ENCODE measurements around the gene TRIL.

Gene TRIL

GRCh38 chr7:28939367-28939766, 18.8 kb downstream of the TRIL start:
- Histone ChIP-seq H3K36me3 (ENCODE audit: insufficient read depth, low read depth, low read length) (no peaks in the 10 kb centered on the region), H3K27me3 (ENCODE audit: insufficient read depth, low read length) (no peaks in the 10 kb centered on the region), H3K4me1 (ENCODE audit: insufficient read depth, low read length) (no peaks in the 10 kb centered on the region), H3K9me3 (ENCODE audit: insufficient read depth, low read depth, low read length) (no peaks in the 10 kb centered on the region), H3K27ac (ENCODE audit: low read length) (no peak overlapping the region), H3K4me3 (ENCODE audit: low read length) (no peak overlapping the region), H3K9ac (ENCODE audit: low read depth, low read length) (no peak overlapping the region)

DNA sequence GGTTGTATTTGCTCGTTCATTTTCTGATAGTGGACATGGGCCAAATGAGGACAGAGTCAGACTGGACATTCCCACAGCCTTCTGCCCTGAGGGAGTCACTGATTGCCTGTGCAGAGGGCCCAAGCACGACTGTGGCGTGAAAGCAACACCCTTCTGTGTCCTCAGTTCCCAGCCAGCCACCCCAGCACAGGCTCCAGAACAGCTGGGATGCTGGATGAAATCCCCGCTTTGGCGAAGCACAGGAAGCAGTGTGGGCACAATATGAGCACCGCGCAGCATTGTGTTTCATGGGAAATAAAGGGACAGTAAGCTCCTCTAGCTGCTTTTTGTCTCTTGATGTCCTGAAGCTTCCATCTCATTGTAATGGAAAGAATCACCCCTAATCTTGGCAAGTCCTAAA, 20.5 kb downstream of the TRIL start:
- no peak overlapping the region for H3K9ac ChIP-seq (ENCODE audit: low read depth, low read length)
- no peaks in the 10 kb centered on the region for H3K27me3 ChIP-seq (ENCODE audit: insufficient read depth, low read length)
- H3K4me3 ChIP-seq (ENCODE audit: low read length), result no peak overlapping the region
- H3K27ac ChIP-seq (ENCODE audit: low read length), result no peak overlapping the region
- no peaks in the 10 kb centered on the region for H3K36me3 ChIP-seq (ENCODE audit: insufficient read depth, low read depth, low read length)
- peaks cover 9% of the 10 kb centered on the region; the same call in 1 of the 2 replicates for H3K4me1 ChIP-seq (ENCODE audit: insufficient read depth, low read length)
- no peaks in the 10 kb centered on the region for H3K9me3 ChIP-seq (ENCODE audit: insufficient read depth, low read depth, low read length)

DNA sequence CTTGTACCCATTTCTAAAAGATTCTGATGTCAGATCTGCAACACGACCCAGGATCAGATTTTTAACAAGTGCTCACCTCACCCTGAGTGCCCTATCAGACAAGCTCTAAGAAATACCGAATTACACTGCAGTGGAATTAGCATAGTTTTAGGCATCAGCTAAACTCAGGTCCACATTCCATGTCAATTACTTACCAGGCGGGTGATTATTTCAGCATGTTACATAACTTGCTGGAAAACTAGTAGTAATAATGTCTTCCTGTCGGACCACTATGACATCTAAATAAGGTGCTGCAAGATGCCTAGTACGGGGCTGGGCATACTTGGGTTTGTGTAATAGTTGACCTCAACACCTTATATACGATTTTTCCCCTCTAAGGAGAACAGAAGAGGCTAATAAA, 21.0 kb downstream of the TRIL start:
- no peak overlapping the region for H3K27ac ChIP-seq (ENCODE audit: low read length)
- H3K4me3 ChIP-seq (ENCODE audit: low read length), result no peak overlapping the region
- no peaks in the 10 kb centered on the region for H3K27me3 ChIP-seq (ENCODE audit: insufficient read depth, low read length)
- H3K9ac ChIP-seq (ENCODE audit: low read depth, low read length), result no peak overlapping the region
- H3K36me3 ChIP-seq (ENCODE audit: insufficient read depth, low read depth, low read length), result no peaks in the 10 kb centered on the region
- H3K4me1 ChIP-seq (ENCODE audit: insufficient read depth, low read length), result peaks cover 9% of the 10 kb centered on the region; the same call in 1 of the 2 replicates
- no peaks in the 10 kb centered on the region for H3K9me3 ChIP-seq (ENCODE audit: insufficient read depth, low read depth, low read length)

- Histone ChIP-seq H3K27me3 (ENCODE audit: insufficient read depth, low read length) (no peaks in the 10 kb centered on the region), H3K36me3 (ENCODE audit: insufficient read depth, low read depth, low read length) (no peaks in the 10 kb centered on the region), H3K27ac (ENCODE audit: low read length) (no peak overlapping the region), H3K9ac (ENCODE audit: low read depth, low read length) (peak overlapping the region; percentile 5; the same call in 1 of the 2 replicates), H3K9me3 (ENCODE audit: insufficient read depth, low read depth, low read length) (no peaks in the 10 kb centered on the region), H3K4me1 (ENCODE audit: insufficient read depth, low read length) (peaks cover 11% of the 10 kb centered on the region; the same call in 1 of the 2 replicates), H3K4me3 (ENCODE audit: low read length) (0 out of 2 replicates have a peak overlapping the region, but pooled peaks have one; percentile 7)
These were observed 24.2 kb downstream of the TRIL start for GRCh38 chr7:28933846-28934320.

GRCh38 chr7:28931565-28931964, 26.6 kb downstream of the TRIL start:
- Histone ChIP-seq H3K27ac (ENCODE audit: low read length) (no peak overlapping the region), H3K27me3 (ENCODE audit: insufficient read depth, low read length) (peaks cover 2% of the 10 kb centered on the region; the same call in 1 of the 2 replicates), H3K4me1 (ENCODE audit: insufficient read depth, low read length) (peaks cover 16% of the 10 kb centered on the region; the same call in 1 of the 2 replicates), H3K36me3 (ENCODE audit: insufficient read depth, low read depth, low read length) (no peaks in the 10 kb centered on the region), H3K4me3 (ENCODE audit: low read length) (no peak overlapping the region), H3K9me3 (ENCODE audit: insufficient read depth, low read depth, low read length) (no peaks in the 10 kb centered on the region), H3K9ac (ENCODE audit: low read depth, low read length) (no peak overlapping the region)

DNA sequence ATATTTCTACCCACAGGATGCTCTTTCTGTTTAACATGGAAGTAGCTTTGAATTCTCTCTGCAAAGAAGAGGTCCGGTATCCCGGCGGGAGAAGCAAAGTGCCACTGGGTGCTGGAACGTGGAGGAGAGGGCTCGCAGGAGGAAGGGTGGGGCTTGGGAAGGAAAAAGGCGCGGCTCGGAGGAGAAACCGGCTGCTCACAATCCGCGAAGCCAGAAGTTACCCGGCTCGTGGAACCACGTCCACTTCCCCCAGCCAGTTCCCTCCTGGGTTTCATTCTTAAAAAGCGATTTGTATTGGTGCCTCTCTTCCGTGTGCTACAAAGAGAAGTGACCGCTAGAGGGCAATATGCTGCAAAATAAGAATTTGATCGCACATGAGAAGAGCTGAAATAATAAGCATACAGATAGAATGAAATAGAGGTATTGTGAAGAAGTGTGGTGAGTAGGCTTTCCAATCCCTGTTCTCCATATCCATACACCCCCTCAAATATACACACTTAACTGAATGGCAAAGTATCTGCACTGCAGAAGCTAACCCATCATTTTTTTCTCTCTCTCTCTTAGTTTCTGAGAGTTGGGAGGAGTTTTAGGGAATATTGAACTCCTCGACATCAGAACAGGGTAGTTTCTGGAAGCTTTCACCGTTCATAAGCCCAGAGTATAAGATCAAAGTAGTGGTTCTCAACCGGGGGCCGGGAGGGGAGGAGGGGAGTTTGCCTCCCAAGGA, 31.1 kb downstream of the TRIL start:
- Histone ChIP-seq H3K9me3 (ENCODE audit: insufficient read depth, low read depth, low read length) (no peaks in the 10 kb centered on the region), H3K36me3 (ENCODE audit: insufficient read depth, low read depth, low read length) (no peaks in the 10 kb centered on the region), H3K27ac (ENCODE audit: low read length) (no peak overlapping the region), H3K4me3 (ENCODE audit: low read length) (peak overlapping the region; percentile 59), H3K9ac (ENCODE audit: low read depth, low read length) (peak overlapping the region; percentile 53; the same call in 1 of the 2 replicates), H3K4me1 (ENCODE audit: insufficient read depth, low read length) (peaks cover 12% of the 10 kb centered on the region; the same call in 1 of the 2 replicates), H3K27me3 (ENCODE audit: insufficient read depth, low read length) (peaks cover 20% of the 10 kb centered on the region)

GRCh38 chr7:28922624-28923331, 35.4 kb downstream of the TRIL start:
- no peaks in the 10 kb centered on the region for H3K36me3 ChIP-seq (ENCODE audit: insufficient read depth, low read depth, low read length)
- H3K4me3 ChIP-seq (ENCODE audit: low read length), result no peak overlapping the region
- no peak overlapping the region for H3K9ac ChIP-seq (ENCODE audit: low read depth, low read length)
- H3K27ac ChIP-seq (ENCODE audit: low read length), result no peak overlapping the region
- peaks cover 20% of the 10 kb centered on the region for H3K27me3 ChIP-seq (ENCODE audit: insufficient read depth, low read length)
- peaks cover 12% of the 10 kb centered on the region; the same call in 1 of the 2 replicates for H3K4me1 ChIP-seq (ENCODE audit: insufficient read depth, low read length)
- no peaks in the 10 kb centered on the region for H3K9me3 ChIP-seq (ENCODE audit: insufficient read depth, low read depth, low read length)

- H3K27ac ChIP-seq (ENCODE audit: low read length), result no peak overlapping the region
- H3K4me1 ChIP-seq (ENCODE audit: insufficient read depth, low read length), result peaks cover 7% of the 10 kb centered on the region; the same call in 1 of the 2 replicates
- no peaks in the 10 kb centered on the region for H3K9me3 ChIP-seq (ENCODE audit: insufficient read depth, low read depth, low read length)
- peaks cover 20% of the 10 kb centered on the region for H3K27me3 ChIP-seq (ENCODE audit: insufficient read depth, low read length)
- no peaks in the 10 kb centered on the region for H3K36me3 ChIP-seq (ENCODE audit: insufficient read depth, low read depth, low read length)
- no peak overlapping the region for H3K4me3 ChIP-seq (ENCODE audit: low read length)
- H3K9ac ChIP-seq (ENCODE audit: low read depth, low read length), result no peak overlapping the region
These were observed 36.3 kb downstream of the TRIL start for GRCh38 chr7:28921822-28922221.

DNA sequence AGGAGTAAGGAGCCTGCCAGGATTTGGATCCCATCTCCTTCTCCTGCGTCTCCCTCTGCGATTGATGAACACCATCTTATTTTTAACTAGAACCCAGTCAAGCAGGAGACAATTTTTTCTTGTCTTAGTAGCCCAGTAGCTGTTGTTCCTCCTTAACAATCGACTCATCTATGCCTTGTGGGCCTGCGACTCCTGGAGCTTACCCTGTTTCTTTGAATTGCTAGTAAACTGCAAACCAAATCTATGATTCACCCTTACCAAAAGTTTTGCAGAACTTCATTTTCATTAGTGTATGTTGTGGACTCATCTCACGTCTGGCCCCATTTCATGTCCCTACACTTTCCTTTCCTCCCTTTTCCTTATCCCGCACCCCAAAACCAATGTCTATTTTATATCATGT, 37.7 kb downstream of the TRIL start:
- Histone ChIP-seq H3K27me3 (ENCODE audit: insufficient read depth, low read length) (peaks cover 6% of the 10 kb centered on the region; the same call in 1 of the 2 replicates), H3K36me3 (ENCODE audit: insufficient read depth, low read depth, low read length) (no peaks in the 10 kb centered on the region), H3K27ac (ENCODE audit: low read length) (no peak overlapping the region), H3K4me3 (ENCODE audit: low read length) (no peak overlapping the region), H3K4me1 (ENCODE audit: insufficient read depth, low read length) (peaks cover 7% of the 10 kb centered on the region; the same call in 1 of the 2 replicates), H3K9ac (ENCODE audit: low read depth, low read length) (no peak overlapping the region), H3K9me3 (ENCODE audit: insufficient read depth, low read depth, low read length) (no peaks in the 10 kb centered on the region)

- Histone ChIP-seq H3K9me3 (ENCODE audit: insufficient read depth, low read depth, low read length) (no peaks in the 10 kb centered on the region), H3K4me1 (ENCODE audit: insufficient read depth, low read length) (peaks cover 7% of the 10 kb centered on the region; the same call in 1 of the 2 replicates), H3K9ac (ENCODE audit: low read depth, low read length) (no peak overlapping the region), H3K27me3 (ENCODE audit: insufficient read depth, low read length) (no peaks in the 10 kb centered on the region), H3K4me3 (ENCODE audit: low read length) (no peak overlapping the region), H3K27ac (ENCODE audit: low read length) (no peak overlapping the region), H3K36me3 (ENCODE audit: insufficient read depth, low read depth, low read length) (no peaks in the 10 kb centered on the region)
These were observed 38.6 kb downstream of the TRIL start for GRCh38 chr7:28919510-28919909.

- Histone ChIP-seq H3K4me3 (ENCODE audit: low read length) (no peak overlapping the region), H3K9me3 (ENCODE audit: insufficient read depth, low read depth, low read length) (peaks cover 9% of the 10 kb centered on the region; the same call in 1 of the 2 replicates), H3K27ac (ENCODE audit: low read length) (no peak overlapping the region), H3K36me3 (ENCODE audit: insufficient read depth, low read depth, low read length) (no peaks in the 10 kb centered on the region), H3K4me1 (ENCODE audit: insufficient read depth, low read length) (peaks cover 12% of the 10 kb centered on the region; the same call in 1 of the 2 replicates), H3K9ac (ENCODE audit: low read depth, low read length) (no peak overlapping the region), H3K27me3 (ENCODE audit: insufficient read depth, low read length) (no peaks in the 10 kb centered on the region)
These were observed 49.4 kb downstream of the TRIL start for GRCh38 chr7:28908775-28909174.

Data from iPS-20b (cell line).